C1 segment of cervical spinal cord (tissue), 14 donors: ENCODE data around the gene RNF112.
A peak's percentile ranks its signal among the peaks of the same experiment; 100 is the strongest.

Experiments
- DNase-seq, 14 donors: peaks; one replicate each; lab custom pipeline; 2025; lab: John Stamatoyannopoulos, UW

Gene RNF112, protein sequence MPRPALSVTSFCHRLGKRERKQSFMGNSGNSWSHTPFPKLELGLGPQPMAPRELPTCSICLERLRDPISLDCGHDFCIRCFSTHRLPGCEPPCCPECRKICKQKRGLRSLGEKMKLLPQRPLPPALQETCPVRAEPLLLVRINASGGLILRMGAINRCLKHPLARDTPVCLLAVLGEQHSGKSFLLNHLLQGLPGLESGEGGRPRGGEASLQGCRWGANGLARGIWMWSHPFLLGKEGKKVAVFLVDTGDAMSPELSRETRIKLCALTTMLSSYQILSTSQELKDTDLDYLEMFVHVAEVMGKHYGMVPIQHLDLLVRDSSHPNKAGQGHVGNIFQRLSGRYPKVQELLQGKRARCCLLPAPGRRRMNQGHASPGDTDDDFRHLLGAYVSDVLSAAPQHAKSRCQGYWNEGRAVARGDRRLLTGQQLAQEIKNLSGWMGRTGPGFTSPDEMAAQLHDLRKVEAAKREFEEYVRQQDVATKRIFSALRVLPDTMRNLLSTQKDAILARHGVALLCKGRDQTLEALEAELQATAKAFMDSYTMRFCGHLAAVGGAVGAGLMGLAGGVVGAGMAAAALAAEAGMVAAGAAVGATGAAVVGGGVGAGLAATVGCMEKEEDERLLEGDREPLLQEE

DNA sequence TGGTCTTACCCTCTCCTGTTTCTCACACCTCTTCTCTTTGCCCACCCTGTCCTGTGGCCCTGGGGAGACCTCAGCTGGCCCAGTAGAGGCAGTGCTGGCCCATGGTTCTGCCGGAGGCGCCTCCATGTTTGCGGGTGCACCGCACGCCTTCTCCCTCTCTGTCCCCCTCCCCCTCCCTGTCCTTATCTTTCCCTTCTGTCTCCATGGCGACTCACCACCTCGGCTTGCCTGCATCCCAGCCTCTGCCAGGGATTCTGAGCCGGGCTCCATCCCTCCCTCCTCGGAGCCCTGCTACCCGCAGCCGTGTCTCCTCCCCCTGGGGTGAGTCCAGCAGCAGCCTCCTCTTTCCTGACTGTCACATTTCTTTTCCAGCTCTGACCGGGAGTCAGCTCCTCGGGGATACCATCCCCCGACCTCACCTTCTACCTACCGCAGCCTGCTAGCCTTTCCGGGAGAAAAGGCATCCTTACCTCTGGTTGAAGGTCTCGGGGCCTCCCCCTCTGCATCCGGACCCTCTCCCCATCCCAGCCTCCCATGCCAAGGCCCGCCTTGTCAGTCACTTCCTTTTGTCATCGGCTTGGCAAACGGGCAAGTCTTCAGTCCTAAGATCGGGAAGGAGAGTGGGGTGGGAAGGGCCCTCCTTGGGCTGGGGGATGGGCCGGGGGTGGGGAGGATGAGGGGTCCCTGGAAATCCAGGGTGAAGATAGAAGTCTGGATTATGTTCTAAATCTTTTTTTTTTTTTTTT is at the start of gene RNF112:
RNF112 (plus strand) TSS at position 358 of the 746 bp plus-strand sequence; CDS start at position 535, 177 bp downstream.
- DNase-seq: peak in 6 of 14 donors; percentile 9 to 94 (median 32)

DNA sequence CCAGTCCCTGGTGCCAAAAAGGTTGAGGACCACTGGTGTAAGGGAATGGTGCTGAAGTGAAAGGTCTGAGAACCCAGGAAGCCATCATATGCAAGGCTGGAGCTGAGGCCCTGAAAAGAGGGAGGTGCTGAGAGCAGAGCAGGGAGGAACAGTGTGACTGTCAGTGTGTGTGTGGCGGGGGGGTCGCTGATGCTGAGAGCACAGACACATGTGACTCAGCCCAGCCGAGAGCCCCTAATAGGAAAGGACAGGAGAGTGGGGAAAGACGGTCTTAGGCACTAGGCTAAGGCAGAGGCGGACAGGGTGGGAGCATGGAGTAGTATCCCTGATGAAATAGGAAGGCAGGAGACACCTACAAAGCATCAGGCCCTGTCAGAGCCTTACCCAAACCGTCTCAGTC is 49.7 kb upstream of the RNF112 start:
- no peak for DNase-seq

DNA sequence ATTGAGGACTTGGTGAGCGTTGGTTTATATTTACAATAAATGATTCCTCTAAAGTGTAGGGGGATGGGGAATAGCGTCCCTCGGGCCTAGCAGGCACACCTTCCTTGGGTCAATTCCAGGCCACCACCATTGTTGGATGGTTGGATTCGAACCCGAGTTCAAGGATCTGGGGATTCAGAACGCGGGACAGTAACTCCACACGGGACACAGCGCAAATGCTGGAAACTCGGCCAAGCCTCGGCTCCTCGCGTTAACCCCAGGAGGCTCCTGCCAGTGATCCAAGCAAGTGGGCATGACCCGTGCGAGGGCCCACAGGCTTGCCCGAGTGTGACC is 49.1 kb upstream of the RNF112 start:
- no peak for DNase-seq

DNA sequence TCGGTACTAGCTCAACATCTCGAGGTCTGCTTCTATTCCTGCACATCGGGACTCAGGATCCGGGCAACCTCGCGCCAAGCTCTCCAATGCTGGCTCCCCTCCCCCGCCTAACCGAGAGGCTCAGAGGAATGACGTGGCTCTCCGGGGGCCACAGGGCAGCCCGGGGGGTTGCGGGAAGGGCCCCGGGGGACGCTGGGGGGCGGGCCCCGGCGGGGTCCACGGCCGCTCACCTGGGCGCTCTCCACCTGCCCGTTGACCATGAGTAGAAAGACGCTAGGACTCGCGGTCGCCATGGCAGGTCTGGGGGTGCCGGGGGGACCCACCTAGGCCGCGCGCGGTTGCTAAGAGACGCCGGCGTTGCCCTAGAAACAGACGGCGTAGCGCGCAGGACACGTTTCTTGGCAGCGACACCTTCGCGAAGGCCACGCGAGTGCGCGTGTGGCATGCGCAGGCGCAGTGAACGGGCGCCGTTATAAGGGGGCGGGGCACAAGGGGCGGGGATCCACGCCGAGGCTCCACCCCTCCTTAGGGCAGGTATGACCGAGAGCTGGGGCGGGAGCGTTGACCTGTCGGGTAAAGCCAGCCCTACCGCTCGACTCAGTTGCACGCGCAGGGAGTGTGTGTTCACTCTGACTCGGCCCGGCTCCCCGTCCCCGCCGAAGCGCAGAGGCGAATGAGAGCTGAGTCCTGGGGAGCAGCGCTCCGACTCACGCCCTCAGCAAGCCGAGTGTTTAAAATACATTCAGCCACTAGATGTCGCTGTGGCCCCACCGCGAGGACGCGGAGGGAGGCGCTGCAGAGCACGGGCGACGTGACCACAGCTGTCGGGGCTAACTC is 48.5 kb upstream of the RNF112 start, which contains the start of gene B9D1:
B9D1 (minus strand) TSS at position 447 of the 837 bp plus-strand sequence; CDS start at position 293, 154 bp downstream.
- DNase-seq: peak; percentile 51 to 99 (median 96)

DNA sequence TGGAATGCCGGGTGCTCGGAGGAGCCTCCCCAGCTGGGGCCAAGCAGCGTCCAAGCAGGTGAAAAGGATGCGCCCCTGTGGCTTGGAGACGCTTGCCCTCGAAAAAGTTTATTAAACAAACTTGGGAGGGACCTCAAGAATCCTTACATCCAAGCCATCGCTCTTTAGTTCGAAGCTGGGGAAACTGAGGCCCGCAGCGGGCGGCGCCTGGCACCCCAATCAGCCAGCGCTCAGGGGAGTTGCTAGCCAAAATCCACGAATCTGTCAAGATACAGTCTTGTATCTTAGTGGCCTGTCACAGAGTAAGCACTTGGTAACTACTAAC is 48.0 kb upstream of the RNF112 start:
- no peak for DNase-seq

DNA sequence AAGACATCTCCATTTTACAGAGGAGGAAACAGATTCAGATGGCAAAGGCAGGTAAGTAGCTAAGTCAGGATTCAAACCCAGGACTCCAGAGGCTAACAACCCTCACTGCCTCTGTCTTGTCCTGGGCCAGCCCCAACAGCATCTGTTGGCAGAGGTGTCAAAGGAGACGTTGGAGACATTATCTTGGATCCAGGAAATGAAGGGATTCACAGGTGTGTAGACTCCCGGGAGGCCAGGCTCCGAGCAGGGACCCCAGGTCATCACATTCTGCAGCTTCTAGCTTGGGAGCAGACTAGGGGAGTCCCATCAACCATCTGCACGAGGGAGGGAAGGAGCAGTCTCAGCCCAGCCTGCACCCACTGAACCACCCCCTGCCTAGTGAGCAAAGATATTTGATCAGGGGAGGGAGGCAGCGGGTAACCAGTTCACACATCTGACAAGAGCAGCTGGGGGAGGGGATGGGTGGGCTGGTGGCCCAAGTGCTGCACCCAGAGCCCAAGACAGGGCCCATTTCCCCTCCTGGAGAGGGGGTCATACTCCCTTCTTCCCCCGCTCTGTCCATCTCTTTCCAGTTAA is 47.5 kb upstream of the RNF112 start:
- no peak for DNase-seq

DNA sequence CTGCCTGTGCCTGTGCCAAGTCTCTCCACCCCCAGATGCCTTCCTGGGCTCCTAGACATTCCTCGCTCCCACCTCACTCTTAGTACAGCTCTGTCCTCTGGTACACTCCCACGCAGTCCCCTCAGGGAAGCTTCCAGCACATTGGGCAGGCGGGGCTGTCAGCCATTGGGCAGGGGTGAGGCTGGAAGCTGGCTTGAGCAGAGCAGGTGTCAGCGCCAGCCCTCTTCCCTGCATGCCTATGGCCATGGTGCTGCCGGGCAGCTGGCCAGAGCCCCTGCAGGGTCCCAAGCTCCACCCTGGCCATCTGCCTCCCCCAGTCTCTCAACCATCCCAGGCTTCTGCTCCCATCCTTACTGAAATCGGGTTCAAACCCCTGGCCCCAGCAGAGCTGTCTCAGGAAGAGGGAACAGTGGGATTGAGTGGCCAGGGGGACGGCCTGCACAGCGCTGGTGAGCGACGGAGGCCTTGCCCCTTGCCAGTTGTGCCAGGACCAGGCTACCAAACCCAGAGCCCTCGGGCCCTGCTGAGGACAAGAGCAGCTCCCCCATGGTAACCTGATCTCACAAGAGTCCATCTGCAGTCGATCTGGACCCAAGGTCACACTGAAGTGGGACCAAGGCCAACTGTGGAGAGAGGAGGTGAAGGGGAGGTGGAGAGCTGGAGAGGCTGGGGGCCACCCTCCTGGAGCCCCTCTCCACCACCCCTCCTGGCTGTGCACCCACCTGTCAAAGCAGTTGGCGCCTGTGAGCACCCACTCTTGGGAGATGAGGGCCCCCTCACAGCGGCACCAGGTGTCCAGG is 46.1 kb upstream of the RNF112 start:
- DNase-seq: peak in 2 of 14 donors; percentile 31 to 91

DNA sequence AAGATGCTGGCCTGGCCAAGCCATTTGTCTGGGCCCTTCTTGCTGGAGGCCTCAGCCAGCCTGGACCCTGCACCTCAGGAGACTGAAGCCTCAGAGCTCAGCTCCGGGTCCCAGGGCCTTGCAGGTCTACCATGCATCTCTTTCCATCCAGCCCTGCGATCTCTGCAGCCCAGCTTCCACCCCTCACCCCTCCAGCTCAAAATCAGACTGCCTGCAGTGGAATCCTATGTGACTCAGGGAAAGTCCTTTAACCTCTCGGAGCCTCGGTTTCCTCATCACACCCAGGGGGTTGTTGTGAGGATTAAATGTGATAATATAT is 45.6 kb upstream of the RNF112 start:
- DNase-seq: no peak

DNA sequence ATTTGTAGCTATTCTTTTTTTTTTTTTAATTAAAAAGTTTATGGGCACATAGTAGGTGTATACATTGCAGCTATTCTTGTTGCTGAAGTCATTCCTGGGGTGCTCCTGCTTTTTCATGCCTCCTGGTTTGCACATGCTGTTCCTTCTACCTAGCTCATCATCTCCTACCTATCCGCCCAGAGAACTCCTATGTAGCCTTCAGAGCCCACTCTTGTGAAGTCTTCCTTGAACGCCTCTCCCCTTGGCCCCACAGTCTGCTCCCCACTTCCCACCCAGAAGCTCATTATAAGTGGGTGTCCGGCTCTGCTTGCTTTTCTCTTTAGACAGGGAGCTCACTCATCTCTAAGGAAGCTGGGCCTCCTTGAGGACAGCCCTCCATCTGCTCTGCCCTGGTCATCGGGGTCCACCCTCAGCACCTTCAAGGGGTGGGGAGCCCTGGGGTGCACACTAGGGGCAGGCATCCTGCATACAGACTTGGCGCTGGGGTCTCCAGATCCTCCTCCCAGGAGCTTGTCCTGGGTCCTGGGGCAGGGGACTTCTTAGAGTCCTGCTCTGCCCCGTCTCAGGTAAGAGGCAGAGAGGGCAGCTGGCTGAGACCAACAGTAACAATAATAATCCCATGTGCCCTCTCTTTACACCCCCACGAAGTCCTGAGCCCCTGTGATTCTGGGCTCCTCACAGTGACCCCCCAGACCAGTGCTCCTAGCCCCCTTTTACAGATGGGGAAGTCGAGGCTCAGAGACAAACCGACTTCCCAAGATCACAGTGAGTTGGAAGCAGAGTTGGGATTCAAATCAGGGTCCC is 45.0 kb upstream of the RNF112 start:
- DNase-seq: no peak

DNA sequence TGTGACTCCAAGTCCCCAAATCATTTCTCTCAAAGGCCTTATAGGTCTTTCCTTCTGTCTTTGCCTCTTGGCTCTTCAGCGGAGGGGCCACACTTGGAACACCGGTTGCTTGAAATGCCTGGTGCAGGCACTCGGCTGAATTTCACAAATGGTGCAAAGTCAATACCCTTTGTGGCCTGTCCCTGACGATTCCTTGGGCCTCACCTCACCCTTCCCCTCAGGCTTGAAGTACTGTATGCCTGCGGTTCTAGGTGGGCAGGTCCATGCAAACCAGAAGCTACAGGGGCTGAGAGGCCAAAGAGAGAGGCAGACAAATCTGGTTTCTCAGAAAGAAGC is 44.4 kb upstream of the RNF112 start:
- no peak for DNase-seq

DNA sequence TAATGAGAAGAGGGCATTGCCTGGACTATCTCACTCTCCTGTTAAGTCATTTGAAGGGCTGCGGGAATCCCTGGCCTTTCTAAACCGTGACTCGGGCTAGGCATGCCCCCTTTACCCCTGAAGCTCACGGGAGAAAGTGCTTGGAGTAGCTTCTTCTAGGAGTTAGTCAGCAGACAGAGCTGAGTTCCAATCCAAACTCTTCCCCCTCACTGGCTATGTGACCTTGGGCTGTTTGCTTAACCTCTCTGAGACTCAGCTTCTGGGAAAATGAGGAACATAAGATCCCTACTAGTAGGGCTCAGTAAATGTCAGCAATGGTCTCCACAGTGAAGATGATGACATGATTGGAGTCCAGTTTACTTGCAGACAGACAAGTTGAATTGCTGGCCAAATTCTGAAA is 42.8 kb upstream of the RNF112 start:
- DNase-seq: no peak

DNA sequence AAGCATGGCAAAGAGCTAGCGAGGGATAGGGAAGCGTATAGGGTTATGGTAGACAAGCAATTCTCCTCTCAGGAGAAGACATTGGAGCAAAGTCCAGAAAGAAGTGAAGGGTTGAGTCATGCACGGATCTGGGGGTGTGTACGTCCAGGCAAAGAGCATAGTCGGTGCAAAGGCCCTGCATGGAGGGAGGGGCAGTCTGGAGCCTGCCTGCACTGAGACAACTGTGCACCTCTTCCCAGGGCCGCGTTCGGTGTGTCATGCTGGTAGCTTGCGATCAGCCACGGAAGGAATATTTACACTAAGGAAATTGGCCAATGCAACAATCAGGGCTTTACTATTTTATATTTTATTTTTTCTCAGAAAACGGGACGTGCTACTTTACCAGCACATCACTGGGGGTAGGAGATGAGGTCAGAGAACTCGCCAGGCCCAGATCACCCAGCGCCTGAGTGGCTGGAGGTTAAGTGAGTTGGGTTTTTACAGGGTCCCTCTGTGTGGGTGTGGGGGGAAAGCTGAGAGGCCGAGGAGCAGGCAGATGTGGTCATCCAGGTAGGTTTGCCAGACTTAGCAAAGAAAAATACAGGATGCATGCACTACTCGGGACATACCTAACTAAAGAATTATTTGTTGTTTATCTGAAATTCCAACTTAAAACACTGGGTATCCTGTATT is 41.8 kb upstream of the RNF112 start:
- no peak for DNase-seq

DNA sequence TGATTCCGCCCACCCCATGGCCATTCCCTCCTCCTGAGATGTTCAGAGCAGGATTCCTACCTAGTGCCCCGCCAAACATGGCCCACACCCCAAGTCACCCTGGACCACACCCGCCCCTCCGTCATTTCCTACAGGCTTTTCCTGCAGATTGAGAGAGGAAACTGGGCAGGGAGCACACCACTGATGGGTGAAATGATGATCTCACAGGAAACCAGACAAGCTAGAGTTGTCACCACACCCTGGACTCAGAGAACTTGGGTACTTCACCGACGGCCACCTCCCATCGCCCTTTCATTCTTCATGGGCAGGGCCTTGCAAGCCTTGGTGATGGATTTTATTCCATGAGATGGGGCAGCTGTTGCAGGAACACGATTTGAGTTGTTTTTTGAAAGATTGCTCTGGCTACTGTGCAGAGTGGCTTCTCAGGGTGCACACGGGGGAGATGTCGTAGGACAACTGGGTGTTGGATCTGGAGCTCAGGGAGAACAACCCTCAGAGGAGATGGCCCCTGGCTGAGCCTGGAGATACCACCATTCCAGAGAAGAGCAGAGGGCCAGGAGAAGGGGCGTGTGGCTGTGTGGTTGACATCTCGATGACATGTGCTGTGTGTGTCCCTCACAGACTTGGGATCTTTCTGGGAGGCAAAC is 41.1 kb upstream of the RNF112 start:
- no peak for DNase-seq

DNA sequence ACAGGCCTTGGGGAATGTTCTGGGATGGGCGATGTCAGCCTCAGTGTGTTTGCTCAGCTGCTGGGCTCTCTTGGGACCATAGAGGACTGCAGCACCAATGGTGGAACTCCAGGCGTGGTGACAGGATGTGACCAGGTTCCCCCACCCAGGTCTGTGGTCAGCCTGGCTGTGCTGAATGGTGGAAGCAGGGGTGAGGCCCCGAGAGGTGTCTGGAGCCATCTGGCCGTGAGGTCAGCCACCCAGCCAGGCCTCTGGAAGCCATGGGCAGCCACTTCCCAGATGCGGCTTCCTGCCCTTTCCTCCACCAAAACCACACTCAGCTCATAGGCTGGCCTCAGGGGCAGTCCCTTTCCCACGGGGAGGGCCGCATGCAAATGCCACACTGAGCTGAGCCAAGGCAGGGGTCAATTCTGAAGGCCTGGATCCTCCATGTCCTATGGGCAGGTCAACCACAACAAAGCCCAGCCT is 40.5 kb upstream of the RNF112 start:
- no peak for DNase-seq

DNA sequence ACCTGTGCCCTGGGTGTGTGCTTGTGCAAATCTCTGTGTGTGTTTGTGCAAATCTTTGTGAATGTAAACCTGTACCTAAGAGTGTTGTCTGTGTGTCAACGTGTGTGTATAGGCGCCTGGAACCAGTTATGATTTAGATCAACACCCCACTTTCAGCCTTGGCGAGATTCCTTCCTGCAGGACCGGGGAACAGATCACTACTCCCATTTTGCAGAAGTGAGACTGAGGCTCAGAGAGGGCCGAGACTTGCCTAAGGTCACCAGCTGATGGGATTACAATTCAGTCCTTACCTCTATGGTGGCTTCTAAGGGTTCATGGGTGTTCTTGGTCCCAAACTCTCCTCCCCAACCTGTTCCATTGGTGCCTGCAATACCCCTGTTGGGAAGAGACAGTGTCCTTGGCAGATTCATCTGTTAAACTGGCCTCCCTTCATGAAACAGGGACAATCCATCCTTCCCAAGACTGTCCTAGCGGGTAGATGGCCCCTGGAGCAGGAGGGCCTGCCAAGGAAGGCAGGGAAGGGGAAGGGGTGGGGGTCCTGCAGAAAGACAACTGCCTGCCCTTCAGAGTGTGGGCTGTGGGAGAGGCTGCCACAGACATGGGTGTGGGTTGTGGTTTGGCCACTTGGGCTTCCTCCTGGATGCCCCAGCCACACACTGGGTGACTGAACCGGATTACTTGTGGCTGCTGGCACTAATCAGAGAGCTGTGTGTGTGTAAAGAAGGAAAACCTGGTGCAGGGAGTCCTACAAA is 39.6 kb upstream of the RNF112 start:
- no peak for DNase-seq

DNA sequence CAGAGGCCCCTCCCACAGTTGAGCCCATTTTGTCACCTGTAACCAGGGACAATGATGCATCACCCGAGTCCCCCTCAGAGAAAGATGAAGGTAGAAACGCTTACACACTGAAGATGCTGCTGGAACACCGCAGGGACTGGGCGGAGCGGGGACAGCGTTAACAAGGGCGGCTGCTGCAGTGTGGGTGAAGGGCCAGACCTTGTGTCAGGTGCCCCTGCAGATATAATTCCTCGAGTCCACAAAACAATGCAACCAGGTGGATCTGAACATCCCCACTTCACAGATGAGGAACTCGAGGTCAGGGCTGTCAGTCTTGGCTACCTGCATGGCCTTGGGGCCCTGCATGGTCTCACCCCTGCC is 39.0 kb upstream of the RNF112 start:
- no peak for DNase-seq

DNA sequence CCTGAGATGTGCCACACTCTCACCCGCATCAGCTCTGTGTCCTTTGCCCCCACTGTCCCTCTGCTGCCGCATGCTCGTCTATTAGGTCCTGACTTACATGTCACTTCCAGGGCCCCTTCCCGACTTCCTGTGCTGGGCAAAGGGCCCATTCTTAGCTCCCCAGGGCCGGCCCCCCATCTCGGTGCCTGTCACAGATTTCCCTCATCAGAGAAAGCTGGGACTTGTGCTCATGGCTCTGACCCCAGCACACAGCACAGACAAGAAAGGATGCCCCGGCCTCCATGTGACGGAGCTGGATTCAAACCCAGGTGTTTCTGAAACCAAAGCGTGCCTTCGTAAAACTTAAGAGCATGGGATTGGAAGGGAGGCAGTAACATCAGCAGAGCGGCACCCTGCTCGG is 38.6 kb upstream of the RNF112 start:
- DNase-seq: no peak

DNA sequence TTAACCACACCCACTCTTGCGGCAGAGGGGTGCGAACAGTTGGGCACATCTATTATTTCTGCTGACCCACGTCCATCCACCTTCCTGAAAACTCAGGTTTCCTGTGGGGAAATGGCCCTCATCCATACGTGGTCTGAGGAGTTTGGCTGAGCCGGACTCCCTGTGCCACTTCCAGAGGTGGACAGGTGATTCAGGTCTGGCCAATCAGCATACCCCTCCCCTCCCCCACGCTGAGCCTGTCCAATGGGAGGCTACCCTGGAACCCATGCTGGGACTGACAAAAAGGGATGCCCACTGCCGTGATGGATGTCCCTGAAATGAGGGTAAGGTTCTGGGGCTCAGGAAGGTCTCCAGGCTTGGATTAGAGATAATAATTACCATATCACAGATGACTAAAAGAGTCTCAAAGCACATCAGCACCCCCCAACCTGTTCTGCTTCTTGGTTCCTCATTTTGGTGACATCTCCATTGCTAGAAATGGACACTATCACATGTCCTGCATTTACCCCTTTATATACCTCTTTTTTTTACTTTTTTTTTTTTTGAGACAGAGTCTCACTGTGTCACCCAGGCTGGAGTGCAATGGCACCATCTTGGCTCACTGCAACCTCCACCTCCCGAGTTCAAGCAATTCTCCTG is 38.0 kb upstream of the RNF112 start:
- DNase-seq: no peak
